GM18867 (cell line): Measurements from ENCODE around the gene GRM7.

Experiments
- ATAC-seq: cut with Tn5 transposase; IDR thresholded peaks from one replicate; pipeline ENCODE4 v1.9.1; 2021; ENCODE audit warnings: mild to moderate bottlenecking, moderate library complexity; ENCODE audit not compliant: unreplicated experiment

The GRM7 gene

DNA sequence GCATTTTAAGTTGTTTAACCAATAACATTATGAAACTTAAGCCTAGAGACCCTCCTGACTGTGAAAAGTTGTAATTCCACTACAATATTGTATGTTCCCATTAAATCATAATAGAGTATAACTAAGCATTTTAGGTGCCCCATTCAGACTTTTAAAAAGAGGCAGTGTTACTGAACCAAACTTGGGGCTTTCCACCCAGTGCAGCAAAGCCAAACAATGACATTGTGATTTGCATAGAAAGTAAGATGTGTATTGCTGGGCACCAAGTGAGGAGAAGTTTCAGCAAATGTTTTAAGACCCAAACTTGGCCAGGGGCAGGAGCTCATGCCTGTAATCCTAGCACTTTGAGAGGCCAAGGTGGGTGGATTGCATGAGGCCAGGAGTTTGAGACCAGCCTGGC is 706.2 kb downstream of the GRM7 start:
- peak; percentile 39 for ATAC-seq

- no peak for ATAC-seq
Measured at GRCh38 chr3:7568526-7569184, 707.7 kb downstream of the GRM7 start.

DNA sequence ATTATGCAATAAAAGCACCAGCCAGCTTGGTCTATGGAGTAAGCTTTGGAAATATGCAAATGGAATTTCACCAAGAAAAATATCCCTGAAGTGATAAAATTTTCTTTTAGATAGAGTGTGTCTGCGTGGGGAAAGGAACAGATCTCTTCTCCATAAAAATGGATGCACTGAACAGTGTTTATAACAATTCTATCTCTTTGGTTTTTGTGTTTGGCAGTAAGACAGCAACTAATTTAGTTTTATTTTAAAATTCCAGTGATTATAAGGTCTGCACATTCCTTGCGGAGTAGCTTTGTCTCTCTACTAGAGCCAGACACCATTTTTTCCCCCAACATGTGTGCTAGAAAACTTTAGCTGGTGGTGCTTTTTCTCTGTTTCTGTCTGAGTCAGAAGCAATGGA is 712.4 kb downstream of the GRM7 start:
- ATAC-seq: no peak

DNA sequence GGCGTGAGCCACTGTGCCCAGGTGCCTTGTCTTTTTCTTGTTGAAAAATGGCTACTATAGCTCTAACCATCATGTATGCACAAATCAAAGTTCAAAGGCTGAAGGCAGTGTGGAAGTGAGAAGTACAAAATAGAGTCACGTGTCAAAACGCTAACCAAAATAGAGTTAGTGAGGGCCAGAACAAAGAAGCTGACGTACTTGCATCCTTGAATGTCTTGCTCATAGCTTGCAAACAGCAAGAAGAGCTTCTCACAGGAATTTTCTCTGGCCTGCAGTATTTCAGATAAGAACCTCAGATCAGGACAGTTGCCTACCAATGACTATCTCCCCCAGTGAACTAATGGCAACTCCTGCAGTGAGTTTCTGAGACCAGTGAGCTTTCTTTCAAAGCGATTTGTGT is 713.5 kb downstream of the GRM7 start:
- no peak for ATAC-seq

DNA sequence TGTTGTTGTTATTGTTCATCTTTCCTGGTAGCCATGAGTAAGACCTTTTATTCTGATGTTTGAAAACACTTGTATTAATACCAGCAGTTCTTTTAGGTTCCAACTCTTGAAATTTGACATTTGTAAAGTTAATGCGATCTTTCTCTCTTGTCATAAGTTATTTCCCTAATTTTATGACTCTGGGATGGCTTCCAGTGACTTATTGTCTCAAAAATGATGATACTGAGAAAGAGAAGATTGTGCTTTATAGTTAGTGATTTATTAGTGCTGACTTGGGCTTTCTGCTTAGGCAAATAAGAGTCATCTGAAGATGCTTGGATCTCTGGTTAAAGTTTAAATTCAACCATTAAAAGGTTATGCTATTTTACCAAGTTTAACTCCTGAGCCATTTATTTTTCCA is 715.2 kb downstream of the GRM7 start:
- no peak for ATAC-seq

DNA sequence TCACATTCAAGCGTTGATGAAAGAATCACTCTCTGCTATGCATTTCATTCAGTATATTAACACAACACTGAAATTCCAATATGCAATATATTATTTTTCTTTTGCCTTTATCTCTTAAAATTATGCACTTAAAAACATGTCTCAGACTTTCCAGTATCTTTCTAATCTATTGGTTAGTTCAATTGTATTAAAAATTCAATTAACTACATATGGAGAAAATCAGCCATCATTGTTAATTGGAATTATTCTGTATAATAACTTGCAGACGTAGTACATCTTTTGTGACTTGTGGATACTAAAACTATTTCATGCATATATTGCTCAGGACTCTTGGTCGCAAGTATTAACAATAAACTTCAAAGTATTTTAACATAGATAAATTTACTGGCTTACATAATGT is 715.6 kb downstream of the GRM7 start:
- ATAC-seq: no peak

- no peak for ATAC-seq
Measured at GRCh38 chr3:7577513-7577912, 716.6 kb downstream of the GRM7 start.

GRCh38 chr3:7581831-7582230 is 720.9 kb downstream of the GRM7 start:
- ATAC-seq: no peak

- ATAC-seq: no peak
Measured at GRCh38 chr3:7585052-7585451, 724.1 kb downstream of the GRM7 start.

DNA sequence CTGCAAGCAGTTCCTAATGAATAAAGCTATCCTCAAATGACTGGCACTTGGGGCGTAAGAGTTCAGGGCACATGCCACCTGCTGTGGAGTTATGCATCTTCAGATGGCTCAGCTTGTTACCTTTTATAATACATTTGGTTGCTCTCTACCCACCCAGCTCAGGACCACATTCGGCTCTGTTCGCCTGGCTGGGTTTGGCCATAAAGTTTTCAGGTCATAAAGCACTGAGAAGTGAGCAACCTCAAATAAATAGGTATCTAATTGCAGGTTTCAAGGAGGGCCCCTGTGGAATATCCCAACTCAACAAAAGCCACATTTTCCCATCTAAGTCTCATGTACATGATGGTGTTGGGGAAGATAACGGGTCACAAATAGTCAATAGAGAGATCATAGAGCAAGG is 727.3 kb downstream of the GRM7 start:
- no peak for ATAC-seq

- ATAC-seq: no peak
Measured at GRCh38 chr3:7589526-7589925, 728.6 kb downstream of the GRM7 start.

DNA sequence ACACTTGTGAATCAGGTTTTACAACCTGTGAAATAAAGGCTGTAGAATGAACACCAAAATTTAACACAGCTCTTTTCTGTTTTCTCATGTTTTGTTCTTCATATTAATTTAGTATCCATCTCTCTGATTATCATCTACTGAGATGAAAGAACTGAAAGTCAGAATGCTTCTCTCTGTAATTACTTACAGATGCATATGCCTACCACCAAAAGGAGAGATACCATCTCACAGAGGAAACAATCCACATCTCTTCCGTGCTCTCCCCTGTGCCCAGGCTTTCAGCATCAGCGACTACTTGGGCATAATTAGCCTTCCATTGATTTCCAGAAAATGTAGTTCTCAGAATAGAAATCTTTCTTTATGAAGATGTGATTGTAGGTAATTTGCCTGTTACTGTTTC is 741.4 kb downstream of the GRM7 start:
- no peak for ATAC-seq

GRCh38 chr3:7607083-7607482 is 746.2 kb downstream of the GRM7 start:
- peak; percentile 53 for ATAC-seq

GRCh38 chr3:7607676-7608075 is 746.8 kb downstream of the GRM7 start:
- ATAC-seq: no peak

GRCh38 chr3:7610634-7611033 is 749.7 kb downstream of the GRM7 start:
- peak; percentile 50 for ATAC-seq

GRCh38 chr3:7615043-7615442 is 754.1 kb downstream of the GRM7 start:
- no peak for ATAC-seq

GRCh38 chr3:7618606-7619005 is 757.7 kb downstream of the GRM7 start:
- no peak for ATAC-seq

DNA sequence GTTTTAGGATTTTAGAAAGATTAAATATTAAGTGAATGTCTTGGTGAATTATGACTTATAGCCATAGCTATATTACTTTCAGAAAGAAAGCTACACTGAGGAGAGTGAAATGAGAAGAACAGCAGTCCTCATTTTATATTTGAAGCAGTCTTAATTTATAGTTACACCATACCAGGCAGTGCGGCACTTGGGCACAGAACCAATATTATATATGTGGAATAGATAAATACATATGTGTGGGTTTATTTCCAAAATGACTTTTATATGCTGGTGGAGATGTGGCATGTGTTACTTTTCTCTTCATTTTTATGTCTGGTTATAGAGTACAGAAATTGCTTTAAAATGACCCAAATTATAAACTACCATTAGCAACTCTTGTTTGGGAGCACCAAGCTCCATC is 759.5 kb downstream of the GRM7 start:
- ATAC-seq: no peak

- ATAC-seq: no peak
Measured at GRCh38 chr3:7621046-7621630, 760.2 kb downstream of the GRM7 start.

DNA sequence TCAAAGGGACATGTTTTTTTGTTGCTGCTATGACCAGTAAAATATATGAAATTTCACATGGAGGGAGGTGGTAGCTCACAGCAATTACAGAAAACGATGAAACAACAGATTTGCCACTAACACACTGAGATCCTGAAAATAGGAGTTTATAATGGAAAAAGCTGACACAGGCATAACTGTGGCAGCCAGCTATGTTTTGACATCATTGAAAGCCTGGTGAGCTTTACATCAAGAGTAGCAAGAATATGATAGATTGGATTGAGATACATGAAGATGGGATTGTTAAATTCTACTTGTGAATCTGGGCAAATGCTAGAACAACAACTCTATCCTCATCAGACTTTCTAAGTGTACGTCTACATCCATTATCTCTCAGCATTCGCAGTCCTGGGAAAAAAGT is 760.7 kb downstream of the GRM7 start:
- ATAC-seq: no peak

- ATAC-seq: no peak
Measured at GRCh38 chr3:7625021-7625420, 764.1 kb downstream of the GRM7 start.

DNA sequence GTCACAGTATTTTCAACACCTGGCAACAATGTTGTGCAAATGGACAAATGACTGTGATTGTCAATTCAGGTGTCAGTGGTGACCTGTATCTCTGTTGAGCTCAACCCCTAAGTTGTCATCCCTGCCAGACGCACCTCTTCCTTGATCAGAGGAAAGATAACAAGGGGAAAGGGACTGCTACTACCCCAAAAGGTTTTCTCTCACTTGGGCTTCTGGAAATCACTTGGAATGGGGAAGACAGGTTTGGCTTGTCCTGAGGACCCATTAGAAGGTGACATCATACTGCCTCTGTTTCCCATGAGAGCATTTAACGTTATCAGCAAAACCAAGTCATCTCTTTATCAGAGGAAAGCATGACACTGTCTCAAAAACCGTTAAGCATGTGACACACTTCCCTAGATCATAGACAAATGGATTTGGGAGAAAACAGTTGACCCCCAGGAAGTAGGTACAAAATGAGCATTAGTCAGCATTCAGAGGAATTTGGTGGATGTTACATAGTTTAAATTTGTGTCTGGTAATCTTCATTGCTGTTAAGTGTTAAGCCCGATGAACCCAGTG is 769.5 kb downstream of the GRM7 start:
- no peak for ATAC-seq

- no peak for ATAC-seq
Measured at GRCh38 chr3:7630925-7631324, 770.0 kb downstream of the GRM7 start.
